Effector memory CD4-positive, alpha-beta T cell (primary cell): ENCODE data around the gene HCN1.
"Not testable (repeated sequence)": the region's sequence is repeated elsewhere in the genome, so short reads cannot be mapped to it uniquely, and the experiment has no call there.

Source experiments
- DNase-seq, 3 donors: peaks; one replicate each; pipeline ENCODE4 v3.0.0-alpha.2; 2020
- H3K27ac ChIP-seq: 2 replicates; pipeline ENCODE4 v1.7.0; 2013; ENCODE audit warnings: mild to moderate bottlenecking, low read length, moderate library complexity; ENCODE audit not compliant: insufficient read depth, poor library complexity, severe bottlenecking
- H3K27me3 ChIP-seq: replicated peaks from 2 replicates; pipeline ENCODE4 v1.7.0; 2013; ENCODE audit warnings: mild to moderate bottlenecking, low read length; ENCODE audit not compliant: insufficient read depth, control insufficient read depth, poor library complexity, severe bottlenecking
- H3K36me3 ChIP-seq: 2 replicates; pipeline ENCODE4 v1.7.0; 2013; ENCODE audit warnings: mild to moderate bottlenecking, low read length, moderate library complexity; ENCODE audit not compliant: control insufficient read depth, insufficient read depth
- H3K4me1 ChIP-seq: 2 replicates; pipeline ENCODE4 v1.7.0; 2013; ENCODE audit warnings: low read length, mild to moderate bottlenecking; ENCODE audit not compliant: control insufficient read depth, insufficient read depth, poor library complexity, severe bottlenecking
- H3K4me3 ChIP-seq: 2 replicates; pipeline ENCODE4 v1.7.0; 2013; ENCODE audit warnings: low read length, low read depth, mild to moderate bottlenecking; ENCODE audit not compliant: insufficient read depth, poor library complexity, severe bottlenecking
- H3K9me3 ChIP-seq: 2 replicates; pipeline ENCODE4 v1.7.0; 2013; ENCODE audit warnings: mild to moderate bottlenecking, low read length, moderate library complexity; ENCODE audit not compliant: control insufficient read depth

Gene HCN1

DNA sequence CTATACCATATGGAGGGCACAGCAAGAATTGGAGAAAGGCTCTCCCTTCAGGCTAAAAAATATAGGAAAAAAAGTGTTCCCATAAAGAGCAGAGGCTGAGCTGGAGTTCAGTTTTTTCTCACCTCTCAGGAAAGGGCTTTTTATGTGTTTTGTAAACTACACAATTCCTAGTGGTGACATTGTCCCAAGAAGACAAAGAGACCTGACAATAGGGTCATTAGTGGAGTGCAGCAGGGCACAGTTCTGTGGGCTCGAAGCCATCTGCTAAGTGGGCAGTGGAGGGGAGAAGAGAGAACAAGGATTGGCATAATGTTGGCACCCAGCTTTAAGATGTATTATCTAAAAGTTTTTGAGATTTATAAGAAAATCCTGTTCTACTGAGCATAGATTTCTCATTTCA lies 162.5 kb downstream of the HCN1 start:
- no peak overlapping the region for H3K27ac ChIP-seq
- H3K4me1 ChIP-seq: no peaks in the 10 kb centered on the region
- no peak for DNase-seq
- H3K9me3 ChIP-seq: no peaks in the 10 kb centered on the region
- no peak overlapping the region for H3K4me3 ChIP-seq
- no peaks in the 10 kb centered on the region for H3K36me3 ChIP-seq
- H3K27me3 ChIP-seq: no peaks in the 10 kb centered on the region

DNA sequence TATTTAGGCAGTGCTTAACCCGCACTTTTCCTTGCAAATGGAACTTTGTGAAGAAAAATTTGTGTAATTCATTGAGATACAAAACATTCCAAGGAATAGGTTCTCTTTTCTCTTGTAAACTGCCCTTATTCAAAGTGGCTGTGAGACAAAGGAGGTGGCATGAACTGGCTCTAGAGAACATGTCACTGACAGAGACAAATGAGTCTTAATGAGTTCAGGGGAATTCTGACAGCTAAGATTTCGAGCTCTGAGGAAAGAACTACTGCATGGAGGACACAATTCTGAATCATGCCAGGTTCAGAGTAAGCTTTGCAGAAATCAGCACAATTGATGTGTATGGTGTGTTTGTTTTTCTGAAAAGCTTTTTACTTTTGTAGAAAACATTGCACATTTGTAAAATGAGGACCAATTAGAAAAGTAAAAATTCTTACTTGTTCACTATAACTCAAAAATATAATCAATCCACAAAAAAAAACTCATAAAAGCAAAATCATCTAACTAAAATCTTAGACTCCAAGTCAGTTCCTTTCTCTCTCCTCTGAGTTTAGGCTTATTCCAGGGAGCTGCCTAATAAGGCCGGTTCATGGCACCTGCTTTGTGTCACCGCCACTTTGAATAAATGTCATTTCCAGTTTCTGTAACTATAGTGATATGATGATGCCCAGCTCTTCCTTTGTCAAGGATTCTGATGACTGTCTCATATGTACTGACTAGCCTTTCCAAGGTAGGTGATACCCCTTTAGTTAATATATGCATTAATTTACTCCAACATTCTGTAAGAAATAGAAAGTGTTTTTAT lies 163.2 kb downstream of the HCN1 start:
- H3K27me3 ChIP-seq: no peaks in the 10 kb centered on the region
- no peak overlapping the region for H3K27ac ChIP-seq
- H3K4me3 ChIP-seq: no peak overlapping the region
- H3K9me3 ChIP-seq: no peaks in the 10 kb centered on the region
- no peak for DNase-seq
- no peaks in the 10 kb centered on the region for H3K4me1 ChIP-seq
- no peaks in the 10 kb centered on the region for H3K36me3 ChIP-seq

DNA sequence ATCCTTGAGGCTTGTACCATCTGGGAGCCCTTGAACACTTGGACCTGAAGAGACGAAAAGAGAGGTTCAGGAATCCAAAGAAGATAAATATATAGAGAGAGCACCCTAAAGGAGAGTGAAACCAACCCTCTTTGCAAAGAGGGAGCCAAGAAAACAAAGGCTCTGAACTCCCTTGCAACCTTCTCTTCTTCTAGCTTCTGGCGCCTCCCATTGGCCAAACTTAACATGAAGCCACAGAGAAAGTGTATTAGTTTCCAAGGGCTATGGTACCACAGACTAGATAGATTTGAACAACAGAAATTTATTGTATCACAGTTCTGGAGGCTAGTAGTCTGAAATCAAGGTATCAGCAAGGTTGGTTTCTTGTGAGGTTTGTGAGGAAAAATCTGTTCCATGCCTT lies 175.1 kb downstream of the HCN1 start:
- Histone ChIP-seq H3K9me3 (no peaks in the 10 kb centered on the region), H3K4me1 (no peaks in the 10 kb centered on the region), H3K36me3 (no peaks in the 10 kb centered on the region), H3K4me3 (no peak overlapping the region), H3K27me3 (no peaks in the 10 kb centered on the region), H3K27ac (no peak overlapping the region)
- no peak for DNase-seq

DNA sequence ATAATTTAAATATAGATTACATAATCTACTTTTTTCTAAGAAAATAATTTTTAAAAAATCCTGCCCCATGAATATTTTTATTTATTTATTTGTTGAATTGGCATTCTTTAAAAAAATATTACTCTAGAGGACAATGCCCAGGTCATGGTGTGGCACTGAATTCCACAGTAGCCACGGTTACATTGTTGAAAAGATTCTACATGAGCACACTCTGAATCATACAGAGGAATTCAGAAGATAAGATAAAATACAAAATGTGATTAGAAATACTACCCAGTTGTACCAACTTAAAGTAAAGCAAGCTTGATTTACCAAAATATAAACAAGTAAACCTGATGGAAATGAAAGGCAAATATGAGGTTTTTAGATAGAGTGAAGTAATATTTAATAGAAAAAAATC lies 183.7 kb downstream of the HCN1 start:
- Histone ChIP-seq H3K27ac (no peak overlapping the region), H3K36me3 (no peaks in the 10 kb centered on the region), H3K4me3 (no peak overlapping the region), H3K9me3 (no peaks in the 10 kb centered on the region), H3K4me1 (no peaks in the 10 kb centered on the region), H3K27me3 (no peaks in the 10 kb centered on the region)
- DNase-seq: no peak

DNA sequence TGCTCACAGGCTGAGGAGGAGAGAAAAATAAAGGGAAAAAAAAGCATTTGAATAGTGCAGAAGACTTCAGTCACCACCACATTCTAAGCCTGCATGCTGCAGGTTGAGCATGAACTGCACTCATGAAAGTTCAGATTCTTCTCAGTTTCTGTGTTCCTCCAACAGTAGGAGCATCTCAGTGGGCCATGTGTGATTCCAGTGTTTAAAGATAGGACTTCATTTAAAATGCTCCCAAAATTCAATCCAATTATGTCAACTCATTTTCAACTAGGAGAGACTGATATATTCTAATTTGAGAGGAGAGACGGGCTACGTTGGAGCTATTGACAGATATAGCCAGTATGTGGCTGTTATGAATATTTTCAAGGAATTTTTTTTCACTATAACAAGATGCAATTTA lies 186.8 kb downstream of the HCN1 start:
- Histone ChIP-seq H3K9me3 (no peaks in the 10 kb centered on the region), H3K4me3 (no peak overlapping the region), H3K4me1 (no peaks in the 10 kb centered on the region), H3K27ac (no peak overlapping the region), H3K36me3 (no peaks in the 10 kb centered on the region), H3K27me3 (no peaks in the 10 kb centered on the region)
- DNase-seq: no peak

DNA sequence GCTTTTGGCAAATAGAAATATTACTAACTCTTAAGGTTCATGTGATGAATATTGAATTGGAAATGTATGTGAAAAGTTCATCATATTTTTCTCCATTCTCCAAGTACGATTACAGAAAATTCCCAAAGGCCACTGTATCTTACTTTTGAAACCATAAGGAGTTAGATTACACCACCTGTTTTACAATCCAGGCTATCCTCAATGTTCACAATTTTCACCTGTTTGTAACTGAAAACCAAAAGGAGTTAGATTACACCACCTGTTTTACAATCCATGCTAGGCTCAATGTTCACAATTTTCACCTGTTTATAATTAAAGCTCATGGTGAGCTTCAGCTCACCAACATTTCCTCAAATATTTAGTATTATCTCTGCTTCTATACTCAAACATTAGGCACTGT lies 188.0 kb downstream of the HCN1 start:
- H3K36me3 ChIP-seq: no peaks in the 10 kb centered on the region
- H3K27me3 ChIP-seq: no peaks in the 10 kb centered on the region
- H3K4me3 ChIP-seq: no peak overlapping the region
- H3K9me3 ChIP-seq: no peaks in the 10 kb centered on the region
- no peak overlapping the region for H3K27ac ChIP-seq
- no peaks in the 10 kb centered on the region for H3K4me1 ChIP-seq
- no peak for DNase-seq

DNA sequence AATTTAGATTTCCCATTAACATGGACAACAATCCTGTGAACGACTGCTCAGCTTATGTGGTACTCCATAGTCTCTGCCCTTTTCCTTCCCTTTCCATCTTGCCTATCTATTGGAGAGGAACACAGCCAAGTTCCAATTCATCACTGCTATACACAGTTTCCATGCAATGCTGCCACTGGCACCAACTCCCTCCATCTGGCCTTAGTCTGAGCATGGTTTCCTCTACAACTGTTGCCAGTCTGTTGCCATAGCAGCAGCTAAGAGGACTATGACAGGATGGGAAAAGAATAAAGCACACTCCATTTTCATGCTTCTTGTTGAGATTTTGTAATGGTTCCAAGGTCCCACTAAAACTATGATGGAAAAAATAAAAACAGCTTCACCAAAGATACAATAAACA lies 189.0 kb downstream of the HCN1 start:
- Histone ChIP-seq H3K27me3 (no peaks in the 10 kb centered on the region), H3K36me3 (no peaks in the 10 kb centered on the region), H3K4me1 (no peaks in the 10 kb centered on the region), H3K9me3 (no peaks in the 10 kb centered on the region), H3K4me3 (no peak overlapping the region), H3K27ac (no peak overlapping the region)
- no peak for DNase-seq

DNA sequence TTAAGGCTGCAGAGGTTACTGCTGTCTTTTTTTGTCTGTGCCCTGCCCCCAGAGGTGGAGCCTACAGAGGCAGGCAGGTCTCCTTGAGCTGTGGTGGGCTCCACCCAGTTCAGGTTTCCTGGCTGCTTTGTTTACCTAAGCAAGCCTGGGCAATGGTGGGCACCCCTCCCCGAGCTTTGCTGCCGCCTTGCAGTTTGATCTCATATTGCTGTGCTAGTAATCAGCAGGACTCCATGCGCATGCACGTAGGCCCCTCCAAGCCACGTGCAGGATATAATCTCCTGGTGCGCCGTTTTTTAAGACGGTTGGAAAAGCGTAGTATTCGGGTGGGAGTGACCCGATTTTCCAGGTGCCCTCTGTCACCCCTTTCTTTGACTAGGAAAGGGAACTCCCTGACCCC lies 197.2 kb downstream of the HCN1 start:
- not testable (repeated sequence) for H3K4me1 ChIP-seq, DNase-seq, H3K4me3 ChIP-seq, H3K27me3 ChIP-seq, H3K9me3 ChIP-seq, H3K27ac ChIP-seq, H3K36me3 ChIP-seq

DNA sequence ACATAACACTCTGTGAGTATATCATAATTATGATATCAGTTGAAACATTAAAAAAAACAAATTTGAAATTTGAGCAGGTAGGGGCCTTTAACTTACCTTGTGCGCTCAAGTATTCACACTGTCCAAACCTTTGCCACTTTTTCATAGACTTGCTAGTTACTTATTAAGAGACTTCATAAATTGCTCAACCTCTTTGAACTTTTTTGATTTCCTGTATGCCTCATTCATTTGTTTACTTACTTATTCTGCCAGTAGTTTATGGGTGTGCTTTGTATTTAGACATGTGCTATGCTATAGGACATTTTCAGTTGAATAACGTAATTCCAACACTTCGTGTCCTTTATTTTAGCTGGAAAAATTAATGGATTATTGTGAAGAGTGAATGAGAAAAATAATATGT lies 204.8 kb downstream of the HCN1 start:
- Histone ChIP-seq H3K27ac (no peak overlapping the region), H3K4me3 (no peak overlapping the region), H3K4me1 (no peaks in the 10 kb centered on the region), H3K9me3 (no peaks in the 10 kb centered on the region), H3K27me3 (no peaks in the 10 kb centered on the region), H3K36me3 (no peaks in the 10 kb centered on the region)
- DNase-seq: no peak

DNA sequence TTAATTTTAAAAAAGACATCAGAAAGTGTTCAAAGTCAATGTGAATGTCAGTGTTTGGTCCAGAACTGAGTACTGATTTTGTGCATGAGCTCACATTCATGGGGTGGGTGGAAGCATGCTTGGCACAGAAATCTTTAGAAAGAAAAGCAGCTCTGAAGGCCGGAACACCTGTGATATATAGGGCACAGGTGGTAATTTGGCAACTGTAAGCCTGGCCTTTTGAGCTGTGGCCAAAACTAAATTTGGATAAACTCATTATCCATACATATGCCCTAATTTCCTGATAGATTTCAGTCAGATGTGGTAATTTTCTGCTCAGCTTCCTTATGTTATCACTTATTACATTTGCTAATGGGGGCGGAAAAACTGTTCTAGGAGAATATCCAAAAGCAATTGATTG lies 211.4 kb downstream of the HCN1 start:
- no peaks in the 10 kb centered on the region for H3K27me3 ChIP-seq
- no peak overlapping the region for H3K27ac ChIP-seq
- H3K9me3 ChIP-seq: no peaks in the 10 kb centered on the region
- no peak overlapping the region for H3K4me3 ChIP-seq
- DNase-seq: no peak
- H3K4me1 ChIP-seq: no peaks in the 10 kb centered on the region
- no peaks in the 10 kb centered on the region for H3K36me3 ChIP-seq
